MG63 (cell line): ENCODE results near the gene EFCAB10. TPM values are rescaled to one million over a fixed set of nuclear protein-coding genes. Genes with fewer than 3 reads are reported as not detected.
"Not testable (repeated sequence)": the region's sequence is repeated elsewhere in the genome, so short reads cannot be mapped to it uniquely, and the experiment has no call there.

Source experiments
- DNase-seq: peaks from one replicate; pipeline ENCODE4 v3.0.0-alpha.2; 2020
- H3K27me3 ChIP-seq: fragments of 250-450 bp; sonication (Bioruptor Pico); 2 replicates; pipeline ENCODE4 v1.5.1; 2020; ENCODE audit warnings: mild to moderate bottlenecking, moderate library complexity
- H3K36me3 ChIP-seq: fragments of 250-450 bp; sonication (Bioruptor Pico); 2 replicates; pipeline ENCODE4 v1.5.1; 2020; ENCODE audit warnings: mild to moderate bottlenecking, moderate library complexity
- H3K4me3 ChIP-seq: fragments of 250-450 bp; sonication (Bioruptor Pico); 2 replicates; pipeline ENCODE4 v1.5.1; 2020; ENCODE audit warnings: mild to moderate bottlenecking, moderate library complexity
- H3K9me3 ChIP-seq: fragments of 250-450 bp; sonication (Bioruptor Pico); 2 replicates; pipeline ENCODE4 v1.5.1; 2020; ENCODE audit warnings: mild to moderate bottlenecking, moderate library complexity
- total RNA-seq: library from RNA; depleted of rRNA; stranded (reverse); fragments of >200 nt; shearing (Covaris generic); gene quantifications from 2 replicates; pipeline ENCODE4 v1.2.3, GENCODE V29; 2014; ENCODE audit warnings: low replicate concordance; rRNA removed

Gene EFCAB10
- total RNA-seq, 1 experiment from 2014 or later = not detected

GRCh38 chr7:105520620-105521019 lies 60.7 kb downstream of the EFCAB10 start:
- peak overlapping the region; percentile 76 for H3K4me3 ChIP-seq
- not testable (repeated sequence) for H3K9me3 ChIP-seq, H3K27me3 ChIP-seq, DNase-seq, H3K36me3 ChIP-seq

- no peaks in the 10 kb centered on the region; the same call in 1 of the 2 replicates for H3K9me3 ChIP-seq
- no peaks in the 10 kb centered on the region for H3K27me3 ChIP-seq
- H3K4me3 ChIP-seq = no peak overlapping the region
- no peak for DNase-seq
- peaks cover 2% of the 10 kb centered on the region; the same call in 1 of the 2 replicates for H3K36me3 ChIP-seq
Observed at GRCh38 chr7:105519353-105519752, 61.9 kb downstream of the EFCAB10 start.

GRCh38 chr7:105515610-105516009 lies 65.7 kb downstream of the EFCAB10 start:
- DNase-seq, H3K9me3 ChIP-seq, H3K4me3 ChIP-seq, H3K36me3 ChIP-seq, H3K27me3 ChIP-seq: not testable (repeated sequence)

Other genes with a start within 250 kb of the EFCAB10 start
- 40.5 and 56.9 TPM in 2 replicates for gene SRPK2, start 192.6 kb downstream of the EFCAB10 start, total RNA-seq
- gene PUS7, start 59.2 kb downstream of the EFCAB10 start, total RNA-seq = 27.4 and 28.4 TPM in 2 replicates
- gene RINT1, start 49.3 kb downstream of the EFCAB10 start, total RNA-seq = 4.3 and 7.8 TPM in 2 replicates